Measurements from ENCODE around the gene C6orf58.

C6orf58 gene
- total RNA-seq = 0 to 0.04 reads per million in 2 donors

GRCh38 chr6:127576874-127577273 lies at the start of gene C6orf58:
TSS of gene C6orf58 (plus strand) at chr6:127577174. CDS start at chr6:127577186, 12 bp downstream.
- DNase-seq = no peak

DNA sequence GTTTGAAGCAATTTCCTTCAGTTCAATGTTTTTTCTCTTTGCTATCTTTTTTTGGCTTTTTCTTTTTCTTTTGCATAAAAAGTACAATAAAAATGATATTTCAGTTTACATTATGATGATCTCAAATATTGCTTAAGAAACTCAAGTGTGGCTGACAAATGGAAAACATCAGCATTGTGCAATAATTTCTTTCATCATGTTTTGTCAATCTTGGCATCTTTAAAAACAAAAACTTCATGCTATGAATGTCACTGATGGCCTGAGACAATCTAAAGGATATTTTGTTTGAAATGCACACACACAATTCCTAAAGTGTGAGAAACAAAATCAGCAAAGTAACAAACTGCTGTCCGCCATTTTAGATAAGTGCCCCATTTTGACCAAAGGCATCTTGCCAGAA lies 44.0 kb upstream of the C6orf58 start:
- no peak for DNase-seq

DNA sequence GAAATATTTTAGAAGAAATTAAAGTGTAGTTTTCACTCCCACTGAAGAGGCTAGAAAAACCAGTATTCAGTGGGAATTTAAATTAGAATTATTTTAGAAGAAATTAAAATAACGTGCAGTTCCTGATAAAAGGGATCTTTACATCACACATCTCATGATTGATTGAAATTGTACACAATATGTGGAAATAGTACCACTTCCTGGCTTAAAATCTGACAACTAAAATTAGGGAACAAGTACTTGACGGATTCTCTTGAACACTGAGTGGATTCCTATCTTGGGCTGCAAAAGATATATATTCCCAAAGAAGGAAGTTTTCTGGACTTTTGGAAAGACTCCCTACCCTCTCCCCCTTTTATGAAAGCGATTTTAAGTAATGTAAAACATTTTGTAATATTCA lies 43.2 kb upstream of the C6orf58 start:
- no peak for DNase-seq

DNA sequence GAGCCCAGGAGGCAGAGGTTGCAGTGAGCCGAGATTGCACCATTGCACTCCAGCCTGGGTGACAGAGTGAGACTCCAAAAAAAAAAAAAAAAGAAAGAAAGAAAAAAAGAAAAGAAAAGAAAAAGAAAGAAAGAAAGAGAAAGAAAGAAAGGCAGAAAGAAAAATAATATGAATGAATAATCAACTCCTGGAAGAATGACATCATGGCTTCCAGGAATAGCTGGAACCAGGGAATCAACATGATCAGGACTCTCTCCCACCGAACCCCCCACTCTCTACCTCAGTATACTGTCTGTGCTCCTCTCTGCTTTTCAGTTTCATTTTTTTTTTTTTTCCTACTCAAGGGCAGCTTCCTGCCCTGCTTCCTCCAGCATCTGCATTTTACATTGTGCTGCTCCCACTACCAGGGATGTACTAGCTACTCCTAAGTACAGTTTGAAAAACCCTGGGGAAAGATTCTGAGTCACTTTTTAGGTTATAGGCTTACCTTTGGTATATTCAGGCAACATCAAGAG lies 38.2 kb upstream of the C6orf58 start:
- DNase-seq = no peak

- no peak for DNase-seq
Measured at GRCh38 chr6:127539272-127539671, 37.7 kb upstream of the C6orf58 start.

DNA sequence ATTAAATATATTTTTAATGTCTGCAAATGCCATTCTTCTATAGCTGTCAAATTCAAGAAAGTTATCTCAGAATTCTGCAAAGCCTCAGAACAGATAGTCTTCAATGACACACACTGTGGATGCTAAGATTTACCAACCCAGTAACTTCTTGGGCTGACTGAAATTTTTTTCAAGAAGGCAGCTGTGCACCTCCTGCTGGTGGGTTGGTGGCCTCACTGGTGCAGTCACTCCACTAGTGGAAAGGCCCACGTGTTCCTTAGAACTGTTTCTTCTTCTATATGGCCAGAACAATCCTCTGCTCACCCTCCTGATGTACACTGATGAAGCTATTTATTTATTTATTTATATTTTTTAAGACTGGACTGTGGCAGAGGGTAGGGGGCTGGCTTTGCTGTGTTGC lies 29.8 kb upstream of the C6orf58 start:
- no peak for DNase-seq

GRCh38 chr6:127547904-127548649 lies 28.9 kb upstream of the C6orf58 start:
- no peak for DNase-seq

- no peak for DNase-seq
Measured at GRCh38 chr6:127550403-127550802, 26.6 kb upstream of the C6orf58 start.

GRCh38 chr6:127554435-127555006 lies 22.5 kb upstream of the C6orf58 start:
- no peak for DNase-seq

DNA sequence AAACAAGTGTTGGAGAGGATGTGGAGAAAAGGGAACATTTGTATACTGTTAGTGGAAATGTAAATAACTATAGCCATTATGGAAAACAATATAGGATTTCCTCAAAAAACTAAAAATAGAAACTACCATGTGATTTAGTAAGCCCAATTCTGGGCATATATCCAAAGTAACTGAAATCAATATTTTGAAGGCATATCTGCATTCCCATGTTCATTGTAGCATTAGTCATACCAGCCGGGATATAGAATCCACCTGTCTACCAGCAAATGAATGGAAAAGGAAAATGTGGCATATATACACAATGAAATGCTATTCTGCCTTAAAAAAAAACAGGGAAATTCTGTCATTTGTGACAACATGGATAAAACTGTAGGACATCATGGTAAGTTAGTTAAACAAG lies 15.3 kb upstream of the C6orf58 start:
- DNase-seq = no peak

GRCh38 chr6:127564761-127565160 lies 12.2 kb upstream of the C6orf58 start:
- no peak for DNase-seq

GRCh38 chr6:127566119-127566518 lies 10.9 kb upstream of the C6orf58 start:
- DNase-seq = no peak

GRCh38 chr6:127566651-127567050 lies 10.3 kb upstream of the C6orf58 start:
- DNase-seq = no peak

- DNase-seq = no peak
Measured at GRCh38 chr6:127567476-127567875, 9.5 kb upstream of the C6orf58 start.

DNA sequence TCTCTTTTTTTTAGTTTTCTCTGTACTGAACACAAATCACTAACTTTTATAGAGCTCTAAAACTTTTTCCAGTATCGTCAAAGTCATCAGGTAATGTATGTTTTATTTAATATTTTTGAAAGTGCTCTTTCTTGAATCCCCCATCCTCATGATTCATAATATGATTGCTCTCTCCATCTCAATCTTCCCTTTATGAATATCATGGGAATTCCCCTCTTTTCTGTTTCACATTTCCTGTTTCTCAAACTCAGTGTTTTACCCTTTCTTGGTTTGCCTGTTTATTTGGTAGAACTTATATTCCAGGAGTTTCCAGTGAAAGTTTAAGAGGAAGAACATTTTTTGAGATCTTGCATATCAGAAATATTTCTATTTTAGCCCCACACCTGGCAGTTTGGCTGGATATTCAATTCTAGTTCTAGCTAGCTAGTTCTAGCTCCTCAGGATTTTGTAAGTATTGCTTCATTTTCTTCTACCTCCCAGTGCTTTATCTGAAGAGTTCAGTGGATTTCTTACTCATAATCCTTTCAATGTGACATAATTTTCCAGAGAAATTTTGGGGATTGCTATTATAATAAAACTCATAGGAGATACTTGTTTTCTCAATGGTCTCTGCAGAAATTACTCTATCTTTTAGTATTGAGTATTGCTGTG lies 6.1 kb upstream of the C6orf58 start:
- no peak for DNase-seq

DNA sequence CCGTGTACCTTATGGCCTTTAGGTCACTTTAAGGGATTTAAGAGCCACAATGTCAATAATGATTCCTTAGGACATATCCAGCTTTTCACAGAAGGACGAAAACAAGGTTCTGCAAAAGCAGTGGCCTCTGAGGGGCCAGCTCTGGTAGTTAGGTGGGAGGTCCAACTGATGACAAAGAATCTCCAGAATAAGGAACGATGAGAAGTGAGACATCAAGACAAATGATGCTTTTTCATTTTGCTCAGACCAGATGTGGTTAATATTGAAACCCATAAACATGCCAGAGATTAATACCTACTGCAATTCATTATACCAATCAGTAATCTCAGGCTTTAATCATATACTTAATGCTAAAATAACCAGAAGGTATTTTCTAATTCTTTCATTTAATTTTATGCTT lies 1.9 kb downstream of the C6orf58 start:
- DNase-seq = no peak

- DNase-seq = no peak
Measured at GRCh38 chr6:127581576-127581975, 4.6 kb downstream of the C6orf58 start.

GRCh38 chr6:127582777-127583462 lies 5.9 kb downstream of the C6orf58 start:
- DNase-seq = no peak

GRCh38 chr6:127585123-127585522 lies 8.1 kb downstream of the C6orf58 start:
- no peak for DNase-seq

DNA sequence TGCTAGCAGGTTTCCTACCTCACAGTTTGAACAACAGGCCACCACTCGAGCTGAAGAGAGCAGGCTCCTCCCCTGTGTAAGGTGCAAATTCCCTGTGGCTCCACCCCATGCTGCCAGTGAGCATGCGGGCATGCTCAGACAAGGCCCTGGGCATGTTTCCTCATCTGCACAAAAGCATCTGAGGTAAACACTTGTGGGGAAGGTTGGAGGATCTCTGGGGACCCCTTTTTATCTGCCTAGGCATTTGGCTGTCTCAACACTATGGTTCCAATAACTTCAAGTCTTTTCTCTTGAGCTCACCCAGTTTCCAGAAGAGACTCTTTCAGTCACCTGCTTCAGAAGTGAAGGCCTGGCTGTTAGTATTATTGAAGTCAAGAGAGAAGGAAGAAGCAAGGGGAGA lies 9.4 kb downstream of the C6orf58 start:
- no peak for DNase-seq

- DNase-seq = no peak
Measured at GRCh38 chr6:127587875-127588274, 10.9 kb downstream of the C6orf58 start.

- DNase-seq = no peak
Measured at GRCh38 chr6:127589135-127589534, 12.2 kb downstream of the C6orf58 start.

GRCh38 chr6:127590344-127590743 lies 13.4 kb downstream of the C6orf58 start:
- DNase-seq = no peak
